ENCODE data around the gene TRIM17.

DNA sequence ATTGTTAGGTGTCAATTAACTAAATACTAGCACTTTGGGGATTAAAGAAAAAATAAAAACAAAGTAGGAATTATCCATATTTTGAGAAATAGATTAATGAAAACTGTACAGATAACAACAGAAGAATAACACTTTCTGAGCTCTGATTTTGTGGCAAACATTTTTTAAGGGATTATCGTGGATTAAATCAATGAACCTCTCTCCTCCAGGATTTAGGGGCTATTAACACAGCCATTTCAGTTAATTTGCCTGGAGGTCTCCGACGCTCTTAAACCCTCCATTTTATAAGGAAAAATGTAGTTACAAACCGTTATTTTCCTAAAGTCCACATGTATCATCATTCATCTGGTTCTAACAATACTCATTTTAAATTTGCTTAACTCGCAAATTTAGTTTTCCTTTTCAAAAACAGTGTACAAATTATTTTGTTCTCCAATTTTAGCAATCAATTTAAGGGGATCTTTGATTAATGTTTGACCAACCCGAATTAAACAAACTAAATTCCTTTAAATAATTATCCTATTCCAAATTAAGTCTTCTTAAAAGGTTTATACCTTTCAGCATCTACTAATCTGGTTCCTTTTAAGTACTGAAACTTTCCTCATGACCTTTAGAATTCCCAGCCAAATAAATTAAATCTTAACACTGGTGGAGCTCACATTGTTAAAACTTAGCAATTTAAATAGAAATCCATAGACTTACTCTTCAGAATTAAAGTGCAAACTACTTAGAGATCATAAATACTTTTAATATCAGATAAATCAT is 39.8 kb upstream of the TRIM17 start:
- TF ChIP-seq, protein P1, sequence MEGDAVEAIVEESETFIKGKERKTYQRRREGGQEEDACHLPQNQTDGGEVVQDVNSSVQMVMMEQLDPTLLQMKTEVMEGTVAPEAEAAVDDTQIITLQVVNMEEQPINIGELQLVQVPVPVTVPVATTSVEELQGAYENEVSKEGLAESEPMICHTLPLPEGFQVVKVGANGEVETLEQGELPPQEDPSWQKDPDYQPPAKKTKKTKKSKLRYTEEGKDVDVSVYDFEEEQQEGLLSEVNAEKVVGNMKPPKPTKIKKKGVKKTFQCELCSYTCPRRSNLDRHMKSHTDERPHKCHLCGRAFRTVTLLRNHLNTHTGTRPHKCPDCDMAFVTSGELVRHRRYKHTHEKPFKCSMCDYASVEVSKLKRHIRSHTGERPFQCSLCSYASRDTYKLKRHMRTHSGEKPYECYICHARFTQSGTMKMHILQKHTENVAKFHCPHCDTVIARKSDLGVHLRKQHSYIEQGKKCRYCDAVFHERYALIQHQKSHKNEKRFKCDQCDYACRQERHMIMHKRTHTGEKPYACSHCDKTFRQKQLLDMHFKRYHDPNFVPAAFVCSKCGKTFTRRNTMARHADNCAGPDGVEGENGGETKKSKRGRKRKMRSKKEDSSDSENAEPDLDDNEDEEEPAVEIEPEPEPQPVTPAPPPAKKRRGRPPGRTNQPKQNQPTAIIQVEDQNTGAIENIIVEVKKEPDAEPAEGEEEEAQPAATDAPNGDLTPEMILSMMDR (optimal IDR thresholded peaks at IDR 0.05 in 1 of 3, IDR thresholded peaks at IDR 0.05 in 1 of 3, conservative IDR thresholded peaks at IDR 0.05 in 1 of 3; ENCODE audit: extremely low read depth in 1 of 3, insufficient read depth in 2 of 3, low read length in 3 of 3): no peak
- TF ChIP-seq EZH2 (IDR thresholded peaks at IDR 0.05; ENCODE audit: low read length): no peak
